ENCODE results near the gene BTAF1. TPM values are rescaled to one million over a fixed set of nuclear protein-coding genes. Genes with fewer than 3 reads are reported as not detected.

BTAF1 gene
- total RNA-seq, 2 experiments from 2014 or later: 59.9 to 62.1 TPM

GRCh38 chr10:91925022-91925320 is 1.4 kb downstream of the BTAF1 start:
- peaks cover 6% of the 10 kb centered on the region for H3K36me3 Mint-ChIP-seq
- peak overlapping the region; percentile 99 for H3K4me3 Mint-ChIP-seq
- peaks cover 1% of the 10 kb centered on the region for H3K9me3 Mint-ChIP-seq
- no peak for ATAC-seq (ENCODE audit: low read depth)
- DNase-seq: no peak
- POLR2A ChIA-PET: interaction anchor here (2.2 kb wide), 1 partner anchor 366 kb away, joined by 11 read pairs; the partner anchor contains the start of genes CPEB3 and MARCHF5
- H3K4me1 Mint-ChIP-seq: peaks cover 37% of the 10 kb centered on the region
- H3K27ac Mint-ChIP-seq: no peak overlapping the region
- H3K27me3 Mint-ChIP-seq: peaks cover 2% of the 10 kb centered on the region

DNA sequence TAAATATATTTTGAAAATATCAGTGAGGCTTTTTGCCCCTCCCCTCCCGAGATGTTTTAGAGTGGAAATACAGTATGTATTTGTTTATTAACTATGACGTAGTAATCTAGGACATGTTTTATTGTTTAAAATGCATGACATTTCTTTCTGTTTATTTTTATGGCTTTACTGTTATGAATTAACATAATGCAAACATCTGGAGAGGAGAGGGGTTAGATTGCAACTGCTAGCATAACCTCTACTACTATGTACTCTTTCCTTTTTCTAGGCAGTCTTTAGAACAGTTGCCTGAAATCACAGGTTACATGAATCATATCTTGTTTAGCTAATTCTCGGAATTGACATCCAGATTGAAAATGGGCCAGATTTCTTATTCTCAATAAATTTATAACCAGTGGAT is 7.4 kb downstream of the BTAF1 start:
- no peak overlapping the region for H3K27ac Mint-ChIP-seq

GRCh38 chr10:91931526-91932190 is 8.1 kb downstream of the BTAF1 start:
- Mint-ChIP-seq H3K4me3 (no peak overlapping the region), H3K36me3 (peaks cover 34% of the 10 kb centered on the region), H3K4me1 (peaks cover 44% of the 10 kb centered on the region)

More for the DNA sequence above, 7.4 kb downstream of the BTAF1 start:
- no peak overlapping the region for H3K4me3 Mint-ChIP-seq
- no peak for ATAC-seq (ENCODE audit: low read depth)
- peaks cover 32% of the 10 kb centered on the region for H3K36me3 Mint-ChIP-seq
- no peaks in the 10 kb centered on the region for H3K9me3 Mint-ChIP-seq
- DNase-seq: no peak
- POLR2A ChIA-PET: no interaction called here
- H3K27me3 Mint-ChIP-seq: no peaks in the 10 kb centered on the region
- peaks cover 45% of the 10 kb centered on the region for H3K4me1 Mint-ChIP-seq

DNA sequence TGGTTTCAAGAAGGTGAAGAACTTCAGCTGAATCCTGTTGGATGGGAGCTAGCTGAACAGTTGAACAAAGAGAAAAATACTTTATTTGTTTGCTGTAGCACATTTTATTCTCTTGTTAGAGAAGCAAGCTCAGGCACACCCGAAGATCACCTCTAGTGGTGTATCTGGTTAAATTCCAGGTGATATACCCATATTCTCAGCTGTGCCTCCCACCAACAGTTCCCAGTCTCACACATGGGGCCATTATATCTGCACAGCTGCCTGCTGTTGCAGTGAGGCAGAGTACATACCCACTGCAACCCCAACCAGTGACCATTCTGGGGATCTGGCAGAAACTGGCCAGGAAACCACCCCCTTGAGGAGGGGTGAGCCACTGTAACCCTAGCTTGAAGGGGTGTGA is 9.2 kb downstream of the BTAF1 start:
- POLR2A ChIA-PET: interaction anchor here (1.9 kb wide), 1 partner anchor 9 kb away, joined by 7 read pairs; the partner anchor contains the start of gene BTAF1
- Mint-ChIP-seq H3K27me3 (no peaks in the 10 kb centered on the region), H3K9me3 (no peaks in the 10 kb centered on the region), H3K4me3 (no peak overlapping the region), H3K27ac (no peak overlapping the region), H3K4me1 (peaks cover 41% of the 10 kb centered on the region), H3K36me3 (peaks cover 40% of the 10 kb centered on the region)
- DNase-seq (no peak), ATAC-seq (ENCODE audit: low read depth) (no peak)

More at GRCh38 chr10:91931526-91932190, 8.1 kb downstream of the BTAF1 start:
- Mint-ChIP-seq H3K27me3 (no peaks in the 10 kb centered on the region), H3K27ac (no peak overlapping the region), H3K9me3 (no peaks in the 10 kb centered on the region)
- DNase-seq (no peak), ATAC-seq (ENCODE audit: low read depth) (no peak)
- POLR2A ChIA-PET: interaction anchor here (1.9 kb wide), 1 partner anchor 8 kb away, joined by 7 read pairs; the partner anchor contains the start of gene BTAF1

GRCh38 chr10:91935886-91936285 is 12.3 kb downstream of the BTAF1 start:
- Mint-ChIP-seq H3K27me3 (no peaks in the 10 kb centered on the region), H3K4me3 (no peak overlapping the region), H3K9me3 (no peaks in the 10 kb centered on the region), H3K36me3 (peaks cover 49% of the 10 kb centered on the region), H3K27ac (no peak overlapping the region), H3K4me1 (peaks cover 33% of the 10 kb centered on the region)
- DNase-seq (no peak), ATAC-seq (ENCODE audit: low read depth) (no peak)
- POLR2A ChIA-PET: no interaction called here

GRCh38 chr10:91939653-91940052 is 16.1 kb downstream of the BTAF1 start:
- no peaks in the 10 kb centered on the region for H3K9me3 Mint-ChIP-seq
- H3K36me3 Mint-ChIP-seq: peaks cover 43% of the 10 kb centered on the region
- H3K27me3 Mint-ChIP-seq: no peaks in the 10 kb centered on the region
- H3K4me1 Mint-ChIP-seq: peaks cover 16% of the 10 kb centered on the region
- no peak overlapping the region for H3K4me3 Mint-ChIP-seq
- POLR2A ChIA-PET: no interaction called here
- DNase-seq (no peak), ATAC-seq (ENCODE audit: low read depth) (no peak)
- H3K27ac Mint-ChIP-seq: no peak overlapping the region

DNA sequence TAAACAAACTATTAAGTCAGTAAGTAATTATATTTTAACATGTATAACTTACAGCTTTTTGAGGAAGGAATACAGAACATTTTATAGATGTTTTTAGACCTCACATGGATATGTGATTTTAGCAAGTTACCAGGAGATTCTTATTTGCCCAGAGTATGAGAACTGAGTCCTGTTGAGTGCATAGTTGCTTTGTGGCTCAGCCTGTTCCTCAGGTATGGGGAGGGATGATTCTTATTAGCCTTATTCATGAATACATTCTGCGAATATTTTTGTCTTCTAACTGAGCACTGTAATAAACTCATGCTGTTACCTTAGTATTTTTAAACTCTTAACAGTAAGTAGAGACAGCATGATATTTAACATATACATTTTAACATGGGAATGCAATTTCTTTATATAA is 17.9 kb downstream of the BTAF1 start:
- DNase-seq: no peak
- Mint-ChIP-seq H3K9me3 (no peaks in the 10 kb centered on the region), H3K36me3 (peaks cover 41% of the 10 kb centered on the region), H3K4me1 (peaks cover 19% of the 10 kb centered on the region), H3K27ac (no peak overlapping the region), H3K4me3 (no peak overlapping the region), H3K27me3 (no peaks in the 10 kb centered on the region)
- POLR2A ChIA-PET: interaction anchor here (1.6 kb wide), 1 partner anchor 18 kb away, joined by 7 read pairs; the partner anchor contains the start of gene BTAF1
- ATAC-seq (ENCODE audit: low read depth): no peak

DNA sequence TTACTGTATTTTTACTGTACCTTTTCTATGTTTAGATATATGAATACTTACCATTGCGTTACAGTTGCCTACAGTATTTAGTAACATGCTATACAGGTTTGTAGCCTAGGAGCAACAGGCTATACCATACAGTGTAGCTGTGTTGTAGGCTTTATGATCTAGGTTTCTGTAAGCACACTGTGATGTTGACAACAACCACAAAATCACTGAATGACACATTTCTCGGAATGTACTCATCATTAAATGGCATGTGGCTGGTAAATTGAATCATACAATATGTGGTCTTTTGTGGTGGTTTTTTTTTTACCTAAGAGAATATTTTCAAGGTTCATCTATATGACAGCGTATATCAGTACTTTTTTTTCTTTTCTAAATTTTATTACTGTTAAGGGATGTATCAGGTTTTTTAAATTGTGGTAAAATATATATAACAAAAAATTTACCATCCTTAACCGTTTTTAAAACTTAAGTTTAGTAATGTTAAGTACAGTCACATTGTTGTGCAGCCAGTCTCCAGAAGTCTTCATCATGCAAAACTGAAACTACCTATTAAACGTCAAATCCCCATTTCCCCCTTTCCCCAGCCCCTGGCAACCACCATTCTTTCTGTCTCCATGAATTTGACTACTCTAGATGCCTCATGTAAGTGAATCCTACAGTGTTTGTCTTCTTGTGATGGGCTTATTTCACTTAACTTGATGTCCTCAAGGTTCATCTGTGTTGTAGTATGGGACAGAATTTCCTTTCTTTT is 21.5 kb downstream of the BTAF1 start:
- Mint-ChIP-seq H3K4me1 (peaks cover 22% of the 10 kb centered on the region), H3K27me3 (no peaks in the 10 kb centered on the region), H3K27ac (peak overlapping the region; percentile 62), H3K4me3 (no peak overlapping the region), H3K9me3 (no peaks in the 10 kb centered on the region), H3K36me3 (peaks cover 29% of the 10 kb centered on the region)
- POLR2A ChIA-PET: interaction anchor here (0.6 to 1.5 kb wide), 2 partner anchors 18 to 21 kb away, joined by 3 to 4 read pairs; partner anchors contain the start of gene BTAF1
- ATAC-seq (ENCODE audit: low read depth) (peak; percentile 90), DNase-seq (no peak)

DNA sequence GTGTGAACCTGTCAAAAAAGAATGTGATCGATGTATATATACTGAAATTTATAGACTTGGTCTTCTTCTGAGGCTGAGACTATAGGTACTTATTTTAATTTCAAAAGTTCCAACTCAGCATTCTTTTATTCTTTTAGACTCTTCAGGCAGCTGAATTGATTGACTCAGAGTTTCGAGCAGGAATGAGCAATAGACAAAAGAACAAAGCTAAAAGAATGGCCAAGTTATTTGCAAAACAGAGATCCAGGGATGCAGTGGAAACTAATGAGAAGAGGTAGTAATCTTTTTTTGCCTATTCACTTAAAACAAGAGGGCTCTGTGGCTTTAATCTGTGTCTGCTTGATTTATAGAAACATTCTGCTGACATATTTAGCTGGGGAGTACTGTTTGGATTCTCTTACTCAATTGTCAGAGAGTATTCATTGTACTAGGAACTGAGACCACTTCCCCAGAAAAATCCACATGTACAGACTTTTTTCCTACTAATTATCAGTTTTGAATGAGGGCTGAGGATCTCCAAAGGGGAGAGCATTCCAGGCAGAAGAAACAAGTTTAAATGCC is 30.1 kb downstream of the BTAF1 start:
- POLR2A ChIA-PET: no interaction called here
- H3K36me3 Mint-ChIP-seq: peaks cover 28% of the 10 kb centered on the region
- H3K4me3 Mint-ChIP-seq: no peak overlapping the region
- no peaks in the 10 kb centered on the region for H3K27me3 Mint-ChIP-seq
- H3K4me1 Mint-ChIP-seq: peaks cover 1% of the 10 kb centered on the region
- DNase-seq (no peak), ATAC-seq (ENCODE audit: low read depth) (no peak)
- H3K9me3 Mint-ChIP-seq: no peaks in the 10 kb centered on the region
- no peak overlapping the region for H3K27ac Mint-ChIP-seq

DNA sequence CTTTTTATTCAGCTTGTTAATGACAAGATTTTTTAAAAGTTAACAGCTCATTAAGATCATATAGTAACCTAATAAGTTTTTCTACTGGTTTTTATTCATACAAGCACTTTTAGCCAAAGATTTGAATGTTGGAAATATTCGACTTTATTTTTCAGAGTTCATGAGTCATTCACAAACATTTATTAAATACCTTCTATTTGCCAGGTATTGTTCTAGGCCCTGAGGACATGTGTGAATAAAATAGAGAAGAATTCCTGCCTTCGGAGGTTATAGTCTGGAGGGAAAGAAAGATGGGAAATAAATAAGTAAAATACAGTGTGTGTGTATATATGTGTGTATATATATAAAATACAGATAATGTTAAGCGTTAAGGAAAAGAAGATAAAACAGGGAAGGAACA is 31.5 kb downstream of the BTAF1 start:
- H3K36me3 Mint-ChIP-seq: peaks cover 32% of the 10 kb centered on the region
- ATAC-seq (ENCODE audit: low read depth) (no peak), DNase-seq (no peak)
- no peaks in the 10 kb centered on the region for H3K27me3 Mint-ChIP-seq
- H3K9me3 Mint-ChIP-seq: no peaks in the 10 kb centered on the region
- no peak overlapping the region for H3K4me3 Mint-ChIP-seq
- no peak overlapping the region for H3K27ac Mint-ChIP-seq
- POLR2A ChIA-PET: no interaction called here
- H3K4me1 Mint-ChIP-seq: peaks cover 1% of the 10 kb centered on the region

DNA sequence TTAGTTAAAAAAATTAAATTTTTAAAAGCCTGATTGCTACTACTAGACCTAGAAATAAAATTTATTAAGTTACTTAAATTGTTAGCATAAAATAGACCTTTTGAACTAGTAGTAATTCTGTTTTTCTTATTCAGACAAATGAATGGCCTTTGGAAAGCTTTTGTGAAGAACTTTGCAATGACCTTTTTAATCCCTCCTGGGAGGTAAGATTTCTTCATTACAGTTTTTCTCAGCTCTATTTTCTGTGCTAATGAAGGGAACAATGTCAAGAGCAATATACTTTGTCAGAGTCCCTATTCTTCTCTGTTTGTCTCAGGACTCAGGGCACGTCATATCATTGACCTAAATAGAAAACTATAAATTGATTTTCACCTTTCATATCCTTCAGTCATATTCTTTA is 33.5 kb downstream of the BTAF1 start:
- Mint-ChIP-seq H3K4me1 (no peaks in the 10 kb centered on the region), H3K27ac (no peak overlapping the region), H3K4me3 (no peak overlapping the region), H3K9me3 (no peaks in the 10 kb centered on the region), H3K27me3 (no peaks in the 10 kb centered on the region), H3K36me3 (peaks cover 37% of the 10 kb centered on the region)
- ATAC-seq (ENCODE audit: low read depth) (no peak), DNase-seq (no peak)
- POLR2A ChIA-PET: no interaction called here

GRCh38 chr10:91969297-91969696 is 45.7 kb downstream of the BTAF1 start:
- Mint-ChIP-seq H3K4me3 (no peak overlapping the region), H3K36me3 (peaks cover 53% of the 10 kb centered on the region), H3K27ac (no peak overlapping the region), H3K4me1 (peaks cover 10% of the 10 kb centered on the region), H3K27me3 (no peaks in the 10 kb centered on the region), H3K9me3 (no peaks in the 10 kb centered on the region)
- POLR2A ChIA-PET: interaction anchor here (0.7 kb wide), 1 partner anchor 173 kb away, joined by 3 read pairs; no protein-coding TSS in a partner anchor
- DNase-seq: no peak
- no peak for ATAC-seq (ENCODE audit: low read depth)

DNA sequence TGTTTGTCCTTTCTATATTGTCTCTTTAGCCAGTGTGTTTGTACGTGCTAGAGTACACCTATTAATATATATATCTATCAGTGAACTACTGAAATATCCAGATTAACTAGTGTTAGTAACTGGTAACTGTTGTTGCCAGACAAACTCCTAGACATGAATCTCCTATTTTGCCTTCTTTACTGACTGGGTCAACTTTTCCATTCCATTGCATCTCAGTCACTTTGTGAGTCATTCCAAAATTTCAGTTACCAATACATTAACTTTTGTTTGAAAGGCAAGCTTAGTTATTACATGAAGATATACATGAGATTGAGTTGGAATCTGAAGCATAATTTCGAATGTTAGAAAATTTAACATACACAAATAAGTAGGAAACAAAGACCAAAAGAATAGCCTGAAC is 51.4 kb downstream of the BTAF1 start:
- Mint-ChIP-seq H3K4me1 (peaks cover 19% of the 10 kb centered on the region), H3K27ac (no peak overlapping the region), H3K9me3 (no peaks in the 10 kb centered on the region), H3K36me3 (peaks cover 66% of the 10 kb centered on the region), H3K27me3 (no peaks in the 10 kb centered on the region), H3K4me3 (no peak overlapping the region)
- DNase-seq (no peak), ATAC-seq (ENCODE audit: low read depth) (no peak)
- POLR2A ChIA-PET: no interaction called here

GRCh38 chr10:91975438-91975837 is 51.9 kb downstream of the BTAF1 start:
- POLR2A ChIA-PET: no interaction called here
- H3K27ac Mint-ChIP-seq: no peak overlapping the region
- no peak for ATAC-seq (ENCODE audit: low read depth)

More at GRCh38 chr10:91975438-91975837, 51.9 kb downstream of the BTAF1 start:
- no peak overlapping the region for H3K4me3 Mint-ChIP-seq
- peaks cover 66% of the 10 kb centered on the region for H3K36me3 Mint-ChIP-seq
- H3K27me3 Mint-ChIP-seq: no peaks in the 10 kb centered on the region
- H3K4me1 Mint-ChIP-seq: peaks cover 19% of the 10 kb centered on the region
- no peaks in the 10 kb centered on the region for H3K9me3 Mint-ChIP-seq
- DNase-seq: no peak

All from activated naive CD8-positive, alpha-beta T cell treated with anti-CD3 and anti-CD28 coated beads, Interleukin-2, amount 10 ng/mL, durations not matched to agents 7 days and 5 days (primary cell).